Measurements from ENCODE around the gene RILPL2. TPM values are rescaled to one million over a fixed set of nuclear protein-coding genes. Genes with fewer than 3 reads are reported as not detected.

Gene RILPL2
- total and polyA plus RNA-seq, 2 of the 13 experiments (the other 11 are each of a cell fraction or from before 2014, with no cell fraction given) = 2.7 to 8.1 TPM

DNA sequence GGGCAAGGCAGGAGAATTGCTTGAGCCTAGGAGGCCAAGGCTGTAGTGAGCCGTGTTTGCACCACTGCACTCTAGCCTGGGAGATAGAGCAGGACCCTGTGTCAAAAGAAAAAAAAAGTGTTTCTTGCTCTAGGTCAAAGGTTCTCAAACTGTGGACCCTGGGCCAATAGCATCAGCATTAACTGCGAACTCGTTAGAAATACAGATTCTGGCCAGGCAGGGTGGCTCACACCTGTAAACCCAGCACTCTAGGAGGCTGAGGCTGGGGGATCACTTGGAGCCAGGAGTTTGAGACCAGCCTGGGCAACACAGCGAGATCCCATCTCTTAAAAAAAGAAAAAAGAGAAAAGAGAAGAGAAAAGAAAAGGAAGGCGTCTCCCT lies 858 bp downstream of the RILPL2 start (continued):
- TF ChIP-seq SNAPC2 (CRISPR knock-in tag; IDR thresholded peaks at IDR 0.05) (no peak), HNF4G (IDR thresholded peaks at IDR 0.05; ENCODE audit: borderline replicate concordance, low read depth, low read length) (peak; percentile 62), HNF4G (CRISPR knock-in tag; IDR thresholded peaks at IDR 0.05; ENCODE audit: borderline replicate concordance, low read depth) (no peak), PPARG (CRISPR knock-in tag; conservative IDR thresholded peaks at IDR 0.05) (peak; percentile 85), ZFY (CRISPR knock-in tag; IDR thresholded peaks at IDR 0.05) (no peak), ZNF121 (CRISPR knock-in tag; IDR thresholded peaks at IDR 0.05) (peak; percentile 99), FOSL2 (CRISPR knock-in tag; IDR thresholded peaks at IDR 0.05) (no peak), HNF4A (CRISPR knock-in tag; IDR thresholded peaks at IDR 0.05) (peak; percentile 76)
- TF ChIP-seq, protein P1, sequence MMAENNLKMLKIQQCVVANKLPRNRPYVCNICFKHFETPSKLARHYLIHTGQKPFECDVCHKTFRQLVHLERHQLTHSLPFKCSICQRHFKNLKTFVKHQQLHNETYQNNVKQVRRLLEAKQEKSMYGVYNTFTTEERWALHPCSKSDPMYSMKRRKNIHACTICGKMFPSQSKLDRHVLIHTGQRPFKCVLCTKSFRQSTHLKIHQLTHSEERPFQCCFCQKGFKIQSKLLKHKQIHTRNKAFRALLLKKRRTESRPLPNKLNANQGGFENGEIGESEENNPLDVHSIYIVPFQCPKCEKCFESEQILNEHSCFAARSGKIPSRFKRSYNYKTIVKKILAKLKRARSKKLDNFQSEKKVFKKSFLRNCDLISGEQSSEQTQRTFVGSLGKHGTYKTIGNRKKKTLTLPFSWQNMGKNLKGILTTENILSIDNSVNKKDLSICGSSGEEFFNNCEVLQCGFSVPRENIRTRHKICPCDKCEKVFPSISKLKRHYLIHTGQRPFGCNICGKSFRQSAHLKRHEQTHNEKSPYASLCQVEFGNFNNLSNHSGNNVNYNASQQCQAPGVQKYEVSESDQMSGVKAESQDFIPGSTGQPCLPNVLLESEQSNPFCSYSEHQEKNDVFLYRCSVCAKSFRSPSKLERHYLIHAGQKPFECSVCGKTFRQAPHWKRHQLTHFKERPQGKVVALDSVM (CRISPR knock-in tag; IDR thresholded peaks at IDR 0.05) = no peak
- TF ChIP-seq, protein P2, sequence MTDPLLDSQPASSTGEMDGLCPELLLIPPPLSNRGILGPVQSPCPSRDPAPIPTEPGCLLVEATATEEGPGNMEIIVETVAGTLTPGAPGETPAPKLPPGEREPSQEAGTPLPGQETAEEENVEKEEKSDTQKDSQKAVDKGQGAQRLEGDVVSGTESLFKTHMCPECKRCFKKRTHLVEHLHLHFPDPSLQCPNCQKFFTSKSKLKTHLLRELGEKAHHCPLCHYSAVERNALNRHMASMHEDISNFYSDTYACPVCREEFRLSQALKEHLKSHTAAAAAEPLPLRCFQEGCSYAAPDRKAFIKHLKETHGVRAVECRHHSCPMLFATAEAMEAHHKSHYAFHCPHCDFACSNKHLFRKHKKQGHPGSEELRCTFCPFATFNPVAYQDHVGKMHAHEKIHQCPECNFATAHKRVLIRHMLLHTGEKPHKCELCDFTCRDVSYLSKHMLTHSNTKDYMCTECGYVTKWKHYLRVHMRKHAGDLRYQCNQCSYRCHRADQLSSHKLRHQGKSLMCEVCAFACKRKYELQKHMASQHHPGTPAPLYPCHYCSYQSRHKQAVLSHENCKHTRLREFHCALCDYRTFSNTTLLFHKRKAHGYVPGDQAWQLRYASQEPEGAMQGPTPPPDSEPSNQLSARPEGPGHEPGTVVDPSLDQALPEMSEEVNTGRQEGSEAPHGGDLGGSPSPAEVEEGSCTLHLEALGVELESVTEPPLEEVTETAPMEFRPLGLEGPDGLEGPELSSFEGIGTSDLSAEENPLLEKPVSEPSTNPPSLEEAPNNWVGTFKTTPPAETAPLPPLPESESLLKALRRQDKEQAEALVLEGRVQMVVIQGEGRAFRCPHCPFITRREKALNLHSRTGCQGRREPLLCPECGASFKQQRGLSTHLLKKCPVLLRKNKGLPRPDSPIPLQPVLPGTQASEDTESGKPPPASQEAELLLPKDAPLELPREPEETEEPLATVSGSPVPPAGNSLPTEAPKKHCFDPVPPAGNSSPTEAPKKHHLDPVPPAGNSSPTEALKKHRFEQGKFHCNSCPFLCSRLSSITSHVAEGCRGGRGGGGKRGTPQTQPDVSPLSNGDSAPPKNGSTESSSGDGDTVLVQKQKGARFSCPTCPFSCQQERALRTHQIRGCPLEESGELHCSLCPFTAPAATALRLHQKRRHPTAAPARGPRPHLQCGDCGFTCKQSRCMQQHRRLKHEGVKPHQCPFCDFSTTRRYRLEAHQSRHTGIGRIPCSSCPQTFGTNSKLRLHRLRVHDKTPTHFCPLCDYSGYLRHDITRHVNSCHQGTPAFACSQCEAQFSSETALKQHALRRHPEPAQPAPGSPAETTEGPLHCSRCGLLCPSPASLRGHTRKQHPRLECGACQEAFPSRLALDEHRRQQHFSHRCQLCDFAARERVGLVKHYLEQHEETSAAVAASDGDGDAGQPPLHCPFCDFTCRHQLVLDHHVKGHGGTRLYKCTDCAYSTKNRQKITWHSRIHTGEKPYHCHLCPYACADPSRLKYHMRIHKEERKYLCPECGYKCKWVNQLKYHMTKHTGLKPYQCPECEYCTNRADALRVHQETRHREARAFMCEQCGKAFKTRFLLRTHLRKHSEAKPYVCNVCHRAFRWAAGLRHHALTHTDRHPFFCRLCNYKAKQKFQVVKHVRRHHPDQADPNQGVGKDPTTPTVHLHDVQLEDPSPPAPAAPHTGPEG (CRISPR knock-in tag; IDR thresholded peaks at IDR 0.05) = 0 out of 2 replicates have a peak, but pooled peaks have one; percentile 20
- TF ChIP-seq, protein P3, sequence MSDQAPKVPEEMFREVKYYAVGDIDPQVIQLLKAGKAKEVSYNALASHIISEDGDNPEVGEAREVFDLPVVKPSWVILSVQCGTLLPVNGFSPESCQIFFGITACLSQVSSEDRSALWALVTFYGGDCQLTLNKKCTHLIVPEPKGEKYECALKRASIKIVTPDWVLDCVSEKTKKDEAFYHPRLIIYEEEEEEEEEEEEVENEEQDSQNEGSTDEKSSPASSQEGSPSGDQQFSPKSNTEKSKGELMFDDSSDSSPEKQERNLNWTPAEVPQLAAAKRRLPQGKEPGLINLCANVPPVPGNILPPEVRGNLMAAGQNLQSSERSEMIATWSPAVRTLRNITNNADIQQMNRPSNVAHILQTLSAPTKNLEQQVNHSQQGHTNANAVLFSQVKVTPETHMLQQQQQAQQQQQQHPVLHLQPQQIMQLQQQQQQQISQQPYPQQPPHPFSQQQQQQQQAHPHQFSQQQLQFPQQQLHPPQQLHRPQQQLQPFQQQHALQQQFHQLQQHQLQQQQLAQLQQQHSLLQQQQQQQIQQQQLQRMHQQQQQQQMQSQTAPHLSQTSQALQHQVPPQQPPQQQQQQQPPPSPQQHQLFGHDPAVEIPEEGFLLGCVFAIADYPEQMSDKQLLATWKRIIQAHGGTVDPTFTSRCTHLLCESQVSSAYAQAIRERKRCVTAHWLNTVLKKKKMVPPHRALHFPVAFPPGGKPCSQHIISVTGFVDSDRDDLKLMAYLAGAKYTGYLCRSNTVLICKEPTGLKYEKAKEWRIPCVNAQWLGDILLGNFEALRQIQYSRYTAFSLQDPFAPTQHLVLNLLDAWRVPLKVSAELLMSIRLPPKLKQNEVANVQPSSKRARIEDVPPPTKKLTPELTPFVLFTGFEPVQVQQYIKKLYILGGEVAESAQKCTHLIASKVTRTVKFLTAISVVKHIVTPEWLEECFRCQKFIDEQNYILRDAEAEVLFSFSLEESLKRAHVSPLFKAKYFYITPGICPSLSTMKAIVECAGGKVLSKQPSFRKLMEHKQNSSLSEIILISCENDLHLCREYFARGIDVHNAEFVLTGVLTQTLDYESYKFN (CRISPR knock-in tag; conservative IDR thresholded peaks at IDR 0.05) = peak; percentile 8; the same call in 1 of the 2 replicates
- TF ChIP-seq, protein P4, sequence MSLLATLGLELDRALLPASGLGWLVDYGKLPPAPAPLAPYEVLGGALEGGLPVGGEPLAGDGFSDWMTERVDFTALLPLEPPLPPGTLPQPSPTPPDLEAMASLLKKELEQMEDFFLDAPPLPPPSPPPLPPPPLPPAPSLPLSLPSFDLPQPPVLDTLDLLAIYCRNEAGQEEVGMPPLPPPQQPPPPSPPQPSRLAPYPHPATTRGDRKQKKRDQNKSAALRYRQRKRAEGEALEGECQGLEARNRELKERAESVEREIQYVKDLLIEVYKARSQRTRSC (CRISPR knock-in tag; IDR thresholded peaks at IDR 0.05; ENCODE audit: low read depth) = 0 out of 2 replicates have a peak, but pooled peaks have one; percentile 23

Data from HepG2 (cell line).